GM12801 (cell line): ENCODE data around the gene SLCO1B3.

Experiments used
- CTCF ChIP-seq: IDR thresholded peaks from one replicate; pipeline ENCODE4 v1.5.1; 2011; ENCODE audit warnings: control low read depth; ENCODE audit not compliant: insufficient read length; ENCODE audit errors: extremely low read depth

Gene SLCO1B3

GRCh38 chr12:20810487-20810886 is at the start of gene SLCO1B3:
SLCO1B3 (plus strand) TSS chr12:20810705; CDS start chr12:20815739, 5,034 bp downstream.
- TF ChIP-seq CTCF = no peak

GRCh38 chr12:20777420-20777819 is 33.1 kb upstream of the SLCO1B3 start:
- no peak for TF ChIP-seq CTCF

- TF ChIP-seq CTCF = no peak
These were observed 31.5 kb upstream of the SLCO1B3 start for GRCh38 chr12:20778969-20779368.

- TF ChIP-seq CTCF = no peak
These were observed 17.5 kb upstream of the SLCO1B3 start for GRCh38 chr12:20792971-20793370.

- TF ChIP-seq CTCF = no peak
These were observed 12.0 kb upstream of the SLCO1B3 start for GRCh38 chr12:20798554-20798953.

GRCh38 chr12:20800160-20800559 is 10.3 kb upstream of the SLCO1B3 start:
- TF ChIP-seq CTCF = no peak

GRCh38 chr12:20801035-20801434 is 9.5 kb upstream of the SLCO1B3 start:
- no peak for TF ChIP-seq CTCF

GRCh38 chr12:20805921-20806320 is 4.6 kb upstream of the SLCO1B3 start:
- no peak for TF ChIP-seq CTCF
